Caki2 (cell line): ENCODE results near the gene COL1A1. TPM values are rescaled to one million over a fixed set of nuclear protein-coding genes. Genes with fewer than 3 reads are reported as not detected.

Experiments
- DNase-seq: peaks from one replicate; pipeline ENCODE4 v3.0.0-alpha.2; 2015; ENCODE audit warnings: low read depth
- in situ Hi-C: cut with HindIII; loops from 2 replicates; pipeline ENCODE4 v1.10.0; 2016; ENCODE audit warnings: low sequenced_read_pairs, low pct_unique_long_range_greater_than_20kb, mixed read lengths
- total RNA-seq: library from RNA; depleted of rRNA; stranded (reverse); fragments of >200 nt; shearing (Covaris generic); gene quantifications from 2 replicates; pipeline ENCODE4 v1.2.3, GENCODE V29; 2014; ENCODE audit warnings: low replicate concordance

The COL1A1 gene
- total RNA-seq, 1 experiment from 2014 or later, result 4.6 TPM

DNA sequence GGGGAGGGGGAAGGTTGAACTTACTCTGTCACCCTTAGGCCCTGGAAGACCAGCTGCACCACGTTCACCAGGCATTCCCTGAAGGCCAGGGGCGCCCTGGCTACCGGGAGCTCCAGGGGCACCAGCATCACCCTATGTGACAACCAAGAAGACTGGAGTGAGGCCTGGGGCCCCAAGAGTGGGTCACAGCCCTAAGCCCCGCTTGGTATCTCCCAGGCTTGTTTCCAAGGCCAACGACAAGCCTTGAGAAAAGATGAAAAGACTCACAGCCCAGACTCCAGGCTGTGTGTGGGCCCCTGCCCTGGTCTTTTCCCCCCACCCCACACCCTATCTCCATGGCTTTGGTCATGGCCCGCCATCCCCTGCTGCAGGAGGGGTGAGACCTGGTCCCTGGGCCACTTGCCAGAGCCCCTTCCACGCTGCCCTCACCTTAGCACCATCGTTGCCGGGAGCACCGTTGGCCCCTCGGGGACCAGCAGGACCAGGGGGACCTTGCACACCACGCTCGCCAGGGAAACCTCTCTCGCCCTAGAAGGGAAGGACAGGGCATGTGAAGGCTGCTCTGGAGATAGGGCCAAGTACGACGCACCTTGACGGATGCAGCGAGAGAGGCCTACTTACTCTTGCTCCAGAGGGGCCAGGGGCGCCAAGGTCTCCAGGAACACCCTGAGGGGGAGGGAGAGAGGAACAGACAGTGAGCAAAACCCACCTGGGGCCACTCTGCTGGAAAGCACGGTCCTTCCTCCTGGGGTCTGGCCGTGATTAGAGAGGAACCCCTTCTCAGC is 9.9 kb downstream of the COL1A1 start:
- DNase-seq, result no peak

DNA sequence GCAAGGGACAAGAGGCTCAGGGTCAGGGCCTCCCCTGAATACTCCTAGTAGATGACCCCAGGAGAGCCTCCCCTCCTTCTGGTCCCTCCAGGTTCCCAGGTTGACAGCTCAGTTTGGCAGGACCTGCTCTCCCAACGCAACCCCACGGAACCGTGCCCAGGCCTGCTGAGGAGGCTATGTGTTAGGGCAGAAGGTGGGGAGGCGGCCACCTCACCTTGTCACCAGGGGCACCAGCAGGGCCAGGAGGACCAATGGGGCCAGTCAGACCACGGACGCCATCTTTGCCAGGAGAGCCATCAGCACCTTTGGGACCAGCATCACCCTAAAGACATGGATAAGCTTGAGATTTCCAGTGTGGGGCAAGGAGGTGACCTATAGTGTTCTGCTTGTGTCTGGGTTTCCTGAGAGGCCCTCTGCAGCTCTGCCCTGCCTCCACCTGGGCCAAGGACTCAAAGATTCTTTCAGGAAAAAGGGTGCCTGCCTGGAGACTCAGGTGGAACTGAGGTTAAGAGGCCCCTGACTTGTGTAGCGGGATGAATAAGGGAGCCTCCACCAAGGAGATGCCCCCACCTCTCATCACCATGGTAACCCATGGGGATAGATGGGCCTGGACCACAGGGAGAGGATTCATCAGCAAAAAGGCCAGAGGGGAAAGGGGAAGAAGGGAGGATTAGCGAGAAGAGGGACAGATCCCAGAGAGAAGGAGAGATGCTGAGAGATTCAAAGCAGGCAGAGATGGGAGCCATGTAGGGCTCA is 10.7 kb downstream of the COL1A1 start:
- DNase-seq, result no peak
- in situ Hi-C loops, result no loop called here

More for the DNA sequence above, 9.9 kb downstream of the COL1A1 start:
- in situ Hi-C loops, result no loop called here

DNA sequence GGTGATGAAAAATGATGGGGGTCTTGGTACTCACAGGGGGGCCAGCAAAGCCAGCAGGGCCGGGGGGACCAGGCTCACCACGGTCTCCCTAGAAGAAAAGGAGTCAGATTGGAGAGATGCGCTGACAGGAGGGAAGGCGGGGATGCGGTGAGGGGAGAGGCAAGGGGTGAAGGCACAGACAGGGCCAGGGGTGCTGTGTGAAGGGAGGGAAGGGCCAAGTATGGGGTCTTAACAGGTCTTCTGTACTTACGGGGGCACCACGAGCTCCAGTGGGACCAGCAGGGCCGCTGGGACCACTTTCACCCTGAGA is 11.2 kb downstream of the COL1A1 start:
- in situ Hi-C loops, result no loop called here
- no peak for DNase-seq

DNA sequence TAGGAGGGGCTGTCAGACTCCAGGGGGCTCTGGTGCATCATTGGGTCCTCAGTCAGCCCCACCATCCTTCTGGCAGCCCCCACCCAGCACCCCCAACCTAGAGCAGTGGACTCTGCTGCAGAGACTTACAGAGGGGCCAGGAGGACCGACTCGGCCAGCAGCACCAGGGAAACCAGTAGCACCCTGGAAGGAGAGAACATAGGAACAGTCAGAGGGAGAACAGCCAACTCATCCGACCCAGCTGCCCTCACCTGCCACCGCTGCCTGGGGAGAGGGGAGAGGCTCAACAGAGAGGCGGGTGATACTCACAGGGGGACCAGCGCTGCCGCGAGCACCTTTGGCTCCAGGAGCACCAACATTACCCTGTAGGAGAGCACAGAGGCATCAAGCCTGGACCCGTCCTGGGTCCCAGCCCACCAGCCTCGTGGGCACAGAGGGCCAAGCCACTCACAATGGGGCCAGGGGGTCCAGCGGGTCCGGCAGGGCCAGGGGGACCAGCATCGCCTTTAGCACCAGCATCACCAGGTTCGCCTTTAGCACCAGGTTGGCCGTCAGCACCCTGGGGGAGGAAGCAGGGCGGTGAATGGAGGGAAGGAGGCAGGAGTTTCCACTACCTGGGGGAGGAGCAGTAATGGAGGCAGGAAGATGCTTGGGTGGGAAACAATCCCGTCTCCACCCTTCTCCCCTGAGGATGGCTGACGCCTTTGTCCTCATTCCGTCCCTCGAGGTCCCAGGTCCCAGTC is 11.7 kb downstream of the COL1A1 start:
- in situ Hi-C loops, result no loop called here
- no peak for DNase-seq

DNA sequence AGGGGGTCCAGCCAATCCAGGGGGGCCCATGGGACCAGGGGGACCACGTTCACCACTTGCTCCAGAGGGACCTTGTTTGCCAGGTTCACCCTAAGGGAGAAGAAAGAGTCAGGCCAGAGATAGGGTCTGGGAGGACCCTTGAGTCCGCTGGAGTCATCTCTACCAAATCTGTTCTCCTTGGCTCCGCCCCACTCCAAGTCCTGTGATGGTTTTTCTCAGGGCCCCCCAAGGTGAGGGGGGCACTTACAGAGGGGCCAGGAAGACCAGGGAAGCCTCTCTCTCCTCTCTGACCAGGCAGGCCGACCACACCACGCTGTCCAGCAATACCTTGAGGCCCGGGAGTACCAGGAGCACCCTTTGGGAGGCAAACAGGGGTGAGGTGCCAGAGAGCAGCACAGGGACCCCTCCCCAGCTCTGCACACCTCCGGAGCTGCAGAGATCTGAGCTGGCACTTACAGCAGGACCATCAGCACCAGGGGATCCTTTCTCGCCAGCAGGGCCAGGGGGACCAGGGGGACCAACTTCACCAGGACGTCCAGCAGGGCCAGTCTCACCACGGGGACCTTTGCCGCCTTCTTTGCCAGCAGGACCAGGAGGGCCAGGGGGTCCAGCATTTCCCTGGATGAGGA is 12.4 kb downstream of the COL1A1 start:
- in situ Hi-C loops, result no loop called here

DNA sequence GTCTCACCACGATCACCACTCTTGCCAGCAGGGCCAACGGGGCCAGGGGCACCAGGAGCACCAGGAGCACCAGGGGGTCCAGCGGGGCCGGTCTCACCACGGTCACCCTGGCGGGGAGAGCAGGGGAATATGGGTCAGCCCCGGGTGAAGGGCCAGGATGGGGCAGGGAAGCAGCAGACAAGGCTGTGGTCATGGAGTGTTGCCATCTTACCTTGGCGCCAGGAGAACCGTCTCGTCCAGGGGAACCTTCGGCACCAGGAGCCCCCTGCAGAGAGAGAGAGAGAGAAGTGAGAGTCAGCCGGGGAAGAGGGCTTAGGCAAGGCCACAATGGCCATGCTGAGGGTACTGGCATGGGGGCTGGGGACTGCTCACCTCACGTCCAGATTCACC is 12.9 kb downstream of the COL1A1 start:
- in situ Hi-C loops, result no loop called here

More for the DNA sequence above, 12.4 kb downstream of the COL1A1 start:
- no peak for DNase-seq

DNA sequence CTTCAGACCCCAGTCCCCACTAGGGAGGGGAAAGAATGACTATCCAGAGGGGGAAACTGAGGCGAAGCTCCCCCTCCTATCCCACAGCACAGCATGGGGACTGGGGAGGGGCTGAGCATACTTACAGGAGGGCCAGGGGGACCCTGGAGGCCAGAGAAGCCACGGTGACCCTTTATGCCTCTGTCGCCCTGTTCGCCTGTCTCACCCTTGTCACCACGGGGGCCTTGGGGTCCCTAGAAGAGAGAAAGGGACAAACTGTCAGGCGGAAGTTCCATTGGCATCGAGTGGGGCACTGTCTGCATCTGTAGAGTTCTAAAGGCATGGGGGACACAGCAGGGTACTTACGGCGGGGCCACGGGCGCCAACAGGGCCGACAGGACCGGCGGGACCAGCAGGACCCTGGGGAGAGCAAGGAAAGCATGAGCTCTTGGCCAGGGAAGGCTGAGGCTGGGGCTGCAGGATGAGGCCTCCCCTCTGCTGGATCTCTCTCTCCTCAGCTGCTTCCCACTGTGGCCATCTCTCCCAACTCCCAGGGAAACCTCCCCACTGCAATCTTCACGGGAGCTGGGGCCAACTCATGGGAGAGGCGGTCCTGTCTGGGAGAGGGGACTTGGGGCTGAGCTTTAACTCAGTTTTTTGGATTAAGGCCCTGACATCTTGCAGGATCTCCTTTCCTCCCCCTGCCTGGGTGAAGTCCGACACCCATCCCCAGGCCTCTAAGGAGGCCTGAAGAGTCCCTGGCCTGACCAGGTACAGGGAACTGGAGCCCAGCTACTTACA is 13.5 kb downstream of the COL1A1 start:
- no peak for DNase-seq
- in situ Hi-C loops, result no loop called here

More for the DNA sequence above, 12.9 kb downstream of the COL1A1 start:
- no peak for DNase-seq

DNA sequence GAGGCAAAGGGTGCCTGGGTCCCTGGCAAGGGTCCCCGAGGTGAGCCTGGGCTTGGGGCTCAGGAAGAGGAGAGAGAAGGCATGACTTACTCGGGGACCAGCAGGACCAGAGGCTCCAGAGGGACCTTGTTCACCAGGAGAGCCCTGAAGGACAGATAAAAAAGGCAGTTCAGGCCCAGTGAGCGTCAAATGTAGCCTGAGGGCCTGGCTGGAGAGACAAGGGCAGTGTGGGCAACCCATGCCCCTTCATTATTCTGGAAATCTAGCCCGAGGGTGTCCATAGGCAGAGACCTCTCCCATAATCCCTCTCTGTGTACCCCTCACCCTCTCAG is 14.1 kb downstream of the COL1A1 start:
- in situ Hi-C loops, result no loop called here
- DNase-seq, result no peak

DNA sequence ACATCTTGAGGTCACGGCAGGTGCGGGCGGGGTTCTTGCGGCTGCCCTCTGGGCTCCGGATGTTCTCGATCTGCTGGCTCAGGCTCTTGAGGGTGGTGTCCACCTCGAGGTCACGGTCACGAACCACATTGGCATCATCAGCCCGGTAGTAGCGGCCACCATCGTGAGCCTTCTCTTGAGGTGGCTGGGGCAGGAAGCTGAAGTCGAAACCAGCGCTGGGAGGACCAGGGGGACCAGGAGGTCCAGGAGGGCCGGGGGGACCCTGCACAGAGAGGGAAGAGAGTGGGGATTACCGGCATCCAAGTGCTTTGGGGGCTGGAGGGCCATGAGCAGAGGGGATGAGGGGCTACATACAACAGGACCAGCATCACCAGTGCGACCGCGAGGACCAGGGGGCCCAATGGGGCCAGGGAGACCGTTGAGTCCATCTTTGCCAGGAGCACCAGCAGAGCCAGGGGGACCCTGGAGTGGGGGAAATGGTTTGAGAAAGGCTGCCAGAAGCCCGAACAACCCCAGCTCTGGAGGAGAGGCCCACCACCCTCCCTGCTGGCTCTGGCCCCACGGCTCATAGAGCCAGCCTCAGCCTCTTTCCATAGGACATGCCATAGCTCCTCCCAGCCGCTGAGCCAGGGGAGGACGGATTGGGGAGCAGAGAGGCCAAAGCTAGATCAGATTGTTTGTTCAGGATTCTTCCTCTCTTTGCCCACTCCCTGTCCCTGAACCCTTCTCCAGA is 14.6 kb downstream of the COL1A1 start:
- DNase-seq, result no peak
- in situ Hi-C loops, result no loop called here

DNA sequence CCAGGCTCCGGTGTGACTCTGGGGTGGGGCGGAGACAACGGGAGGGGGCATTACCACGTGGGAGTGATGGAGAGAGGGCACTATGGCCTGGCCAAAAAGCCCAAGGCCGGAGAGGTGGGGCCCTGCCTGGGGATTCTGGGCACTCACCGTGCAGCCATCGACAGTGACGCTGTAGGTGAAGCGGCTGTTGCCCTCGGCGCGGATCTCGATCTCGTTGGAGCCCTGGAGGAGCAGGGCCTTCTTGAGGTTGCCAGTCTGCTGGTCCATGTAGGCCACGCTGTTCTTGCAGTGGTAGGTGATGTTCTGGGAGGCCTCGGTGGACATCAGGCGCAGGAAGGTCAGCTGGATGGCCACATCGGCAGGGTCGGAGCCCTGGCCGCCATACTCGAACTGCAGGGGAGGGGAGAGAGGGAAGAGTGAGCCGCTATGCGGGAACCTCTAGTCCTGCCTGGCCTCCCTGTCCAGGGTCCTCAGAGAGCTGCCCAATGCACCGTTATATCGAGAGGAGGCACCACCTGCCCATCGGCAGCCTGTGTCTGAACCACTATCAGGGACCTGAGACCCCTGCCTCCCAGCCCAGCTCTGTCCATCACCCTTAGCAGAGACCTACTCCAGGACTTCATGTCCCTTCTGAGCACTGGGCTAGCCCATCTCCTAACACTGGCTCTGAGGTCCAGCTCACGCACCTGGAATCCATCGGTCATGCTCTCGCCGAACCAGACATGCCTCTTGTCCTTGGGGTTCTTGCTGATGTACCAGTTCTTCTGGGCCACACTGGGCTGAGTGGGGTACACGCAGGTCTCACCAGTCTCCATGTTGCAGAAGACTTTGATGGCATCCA is 15.6 kb downstream of the COL1A1 start:
- in situ Hi-C loops, result no loop called here
- no peak for DNase-seq

DNA sequence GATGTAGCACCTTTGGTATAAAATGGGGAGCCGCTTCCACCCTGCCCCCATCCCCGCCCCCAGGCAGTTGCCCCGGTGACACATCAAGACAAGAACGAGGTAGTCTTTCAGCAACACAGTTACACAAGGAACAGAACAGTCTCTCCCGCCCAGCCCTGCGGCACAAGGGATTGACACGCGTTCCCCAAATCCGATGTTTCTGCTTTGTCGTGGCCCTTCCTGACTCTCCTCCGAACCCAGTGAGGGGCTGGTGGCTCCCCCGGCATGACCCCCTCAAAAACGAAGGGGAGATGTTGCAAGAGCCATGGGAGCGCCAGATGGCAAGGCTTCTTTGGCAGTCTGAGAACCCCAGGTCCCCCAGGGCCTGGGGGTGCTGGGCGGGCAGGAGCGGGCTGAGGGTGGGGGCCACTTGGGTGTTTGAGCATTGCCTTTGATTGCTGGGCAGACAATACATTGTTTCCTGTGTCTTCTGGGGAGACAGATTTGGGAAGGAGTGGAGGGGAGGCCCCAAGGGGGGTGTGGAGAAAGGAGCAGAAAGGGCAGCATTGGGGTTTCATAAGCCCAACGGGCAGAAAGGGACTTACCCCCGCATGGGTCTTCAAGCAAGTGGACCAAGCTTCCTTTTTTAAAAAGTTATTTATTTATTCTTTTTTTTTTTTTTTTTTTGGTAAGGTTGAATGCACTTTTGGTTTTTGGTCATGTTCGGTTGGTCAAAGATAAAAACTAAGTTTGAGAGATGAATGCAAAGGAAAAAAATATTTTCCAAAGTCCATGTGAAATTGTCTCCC is 16.6 kb downstream of the COL1A1 start:
- no peak for DNase-seq
- in situ Hi-C loops, result no loop called here

DNA sequence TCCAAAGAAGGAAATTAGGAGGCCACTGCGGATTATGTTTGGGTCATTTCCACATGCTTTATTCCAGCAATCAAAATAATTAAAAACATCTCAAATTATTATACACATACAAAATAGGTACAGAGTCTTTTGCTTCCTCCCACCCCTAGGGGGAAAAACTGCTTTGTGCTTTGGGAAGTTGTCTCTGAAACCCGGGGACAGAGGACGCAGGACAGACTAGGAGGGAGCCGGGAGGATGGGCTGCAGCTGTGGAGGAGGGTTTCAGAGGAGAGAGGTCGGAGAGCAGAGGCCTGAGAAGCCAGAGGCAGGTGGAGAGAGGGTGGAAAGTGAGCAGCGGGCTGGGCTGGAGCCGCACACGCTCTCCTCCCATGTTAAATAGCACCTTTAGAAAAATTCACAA is 17.4 kb downstream of the COL1A1 start:
- DNase-seq, result no peak
- in situ Hi-C loops, result no loop called here

DNA sequence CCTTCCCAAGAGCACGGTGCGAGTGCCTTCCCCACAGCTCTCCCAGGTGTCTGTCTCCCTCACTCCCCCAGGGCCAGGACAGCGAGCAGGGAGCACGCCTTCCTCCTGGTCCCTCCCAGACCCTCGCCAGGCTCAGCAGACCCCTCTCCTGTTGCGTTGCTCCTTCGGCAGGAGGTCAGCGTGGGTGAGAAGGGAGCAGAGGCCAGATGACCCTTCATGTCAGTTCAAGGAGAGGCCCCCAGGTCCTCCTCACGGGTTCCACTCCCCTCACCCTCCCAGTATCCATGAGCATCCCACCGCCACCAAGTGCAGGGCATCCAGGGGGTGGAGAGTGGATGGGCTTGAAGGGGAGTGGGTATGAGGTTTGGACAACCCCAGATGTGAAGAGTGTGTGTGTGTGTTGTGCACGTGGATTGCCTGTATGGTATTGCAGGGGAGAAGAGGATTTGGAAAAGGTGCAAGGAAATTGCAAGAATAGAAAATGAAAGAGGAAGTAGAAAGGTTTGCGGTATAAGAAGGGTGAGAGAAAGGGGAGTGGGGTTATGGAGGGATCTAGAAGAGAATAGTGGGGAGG is 17.9 kb downstream of the COL1A1 start:
- in situ Hi-C loops, result no loop called here
- DNase-seq, result no peak

DNA sequence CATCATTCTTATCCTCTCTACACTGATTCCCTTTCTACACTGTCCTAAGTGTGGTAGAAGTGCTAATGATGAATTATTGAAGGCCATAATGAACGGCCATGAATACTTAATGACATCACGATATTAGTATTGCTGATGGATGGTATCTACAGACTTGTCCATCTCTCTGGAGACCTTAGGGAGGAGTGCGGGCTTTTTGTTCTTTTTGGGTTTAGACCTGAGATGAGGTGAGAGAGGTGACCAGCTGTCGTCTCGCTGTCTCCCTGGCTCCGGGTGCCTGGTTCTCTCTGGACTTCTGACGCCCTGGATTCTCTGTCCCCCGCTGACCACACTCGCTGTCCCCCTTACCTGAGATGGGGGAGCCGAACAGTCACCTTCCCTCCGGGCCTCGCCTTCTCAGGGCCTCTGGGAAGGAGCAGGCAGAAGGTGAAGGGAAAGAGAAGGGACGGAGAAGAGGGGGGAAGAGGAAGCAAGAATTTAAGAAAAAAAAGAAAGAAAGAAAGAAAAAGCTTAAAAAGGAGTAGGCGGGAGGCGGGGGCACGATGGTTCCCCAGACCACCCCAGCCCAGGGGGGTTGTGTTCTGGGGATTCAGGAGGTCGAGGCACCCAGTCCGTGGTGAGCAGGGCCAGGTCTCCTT is 18.5 kb downstream of the COL1A1 start:
- in situ Hi-C loops, result no loop called here
- no peak for DNase-seq
